ENCODE measurements around the gene EPHA6.

- TF ChIP-seq CTCF (IDR thresholded peaks at IDR 0.05): no peak
- no peak for TF ChIP-seq POLR2AphosphoS5 (IDR thresholded peaks at IDR 0.05)
Measured at GRCh38 chr3:97686258-97686657, 871.9 kb downstream of the EPHA6 start.
